Renal pelvis (tissue), 4 donors: ENCODE data around the gene CSMD2. TPM values are rescaled to one million over a fixed set of nuclear protein-coding genes. Genes with fewer than 3 reads are reported as not detected.
A peak's percentile ranks its signal among the peaks of the same experiment; 100 is the strongest.

Experiments
- DNase-seq: peaks from one replicate; pipeline ENCODE4 v3.0.0-alpha.2; 2013
- polyA plus RNA-seq, 3 donors: library from polyadenylated mRNA; unstranded; fragments of 120-200 nt; gene quantifications; one replicate each; pipeline ENCODE4 v1.2.1, GENCODE V29; 2013; ENCODE audit not compliant: insufficient read length in 3 of 3

The CSMD2 gene
- polyA plus RNA-seq, 3 donors: 0.87 to 1.3 (median 1.0) TPM

- DNase-seq: no peak
Observed at GRCh38 chr1:33908324-33908956, 256.6 kb downstream of the CSMD2 start.

- no peak for DNase-seq
Observed at GRCh38 chr1:33906156-33906555, 258.9 kb downstream of the CSMD2 start.

- no peak for DNase-seq
Observed at GRCh38 chr1:33905241-33905640, 259.8 kb downstream of the CSMD2 start.

- peak; percentile 35 for DNase-seq
Observed at GRCh38 chr1:33903210-33903589, 261.8 kb downstream of the CSMD2 start.

GRCh38 chr1:33902486-33903209 lies 262.4 kb downstream of the CSMD2 start:
- no peak for DNase-seq

GRCh38 chr1:33899746-33900145 lies 265.3 kb downstream of the CSMD2 start:
- DNase-seq: no peak

- no peak for DNase-seq
Observed at GRCh38 chr1:33898881-33899280, 266.1 kb downstream of the CSMD2 start.

- DNase-seq: no peak
Observed at GRCh38 chr1:33898406-33898805, 266.6 kb downstream of the CSMD2 start.

GRCh38 chr1:33897092-33897725 lies 267.8 kb downstream of the CSMD2 start:
- no peak for DNase-seq

GRCh38 chr1:33895976-33896375 lies 269.1 kb downstream of the CSMD2 start:
- no peak for DNase-seq

GRCh38 chr1:33895396-33895795 lies 269.6 kb downstream of the CSMD2 start:
- DNase-seq: no peak

- DNase-seq: no peak
Observed at GRCh38 chr1:33893147-33893830, 271.7 kb downstream of the CSMD2 start.

- no peak for DNase-seq
Observed at GRCh38 chr1:33886496-33886895, 278.5 kb downstream of the CSMD2 start.

- DNase-seq: no peak
Observed at GRCh38 chr1:33880305-33880704, 284.7 kb downstream of the CSMD2 start.

GRCh38 chr1:33878392-33878791 lies 286.6 kb downstream of the CSMD2 start:
- no peak for DNase-seq

- no peak for DNase-seq
Observed at GRCh38 chr1:33876970-33877650, 287.9 kb downstream of the CSMD2 start.

GRCh38 chr1:33875862-33876261 lies 289.2 kb downstream of the CSMD2 start:
- no peak for DNase-seq

GRCh38 chr1:33874636-33875035 lies 290.4 kb downstream of the CSMD2 start:
- DNase-seq: no peak

- no peak for DNase-seq
Observed at GRCh38 chr1:33872683-33873082, 292.3 kb downstream of the CSMD2 start.

- DNase-seq: no peak
Observed at GRCh38 chr1:33872275-33872674, 292.8 kb downstream of the CSMD2 start.

- no peak for DNase-seq
Observed at GRCh38 chr1:33867684-33868083, 297.3 kb downstream of the CSMD2 start.

- DNase-seq: peak; percentile 56
Observed at GRCh38 chr1:33866281-33866680, 298.7 kb downstream of the CSMD2 start.
